NCI-H1417 treated with DMSO at 0.1 percent for 48 hours (cell line): ENCODE measurements around the gene CMSS1.
"Not testable (repeated sequence)": the region's sequence is repeated elsewhere in the genome, so short reads cannot be mapped to it uniquely, and the experiment has no call there.

ENCODE experiments used
- DNase-seq: peaks from one replicate; lab custom pipeline; 2025; lab: John Stamatoyannopoulos, UW

The CMSS1 gene

GRCh38 chr3:100024520-100025303, 207.1 kb downstream of the CMSS1 start:
- DNase-seq = no peak

- DNase-seq = no peak
Measured at GRCh38 chr3:100027321-100027720, 209.7 kb downstream of the CMSS1 start.

DNA sequence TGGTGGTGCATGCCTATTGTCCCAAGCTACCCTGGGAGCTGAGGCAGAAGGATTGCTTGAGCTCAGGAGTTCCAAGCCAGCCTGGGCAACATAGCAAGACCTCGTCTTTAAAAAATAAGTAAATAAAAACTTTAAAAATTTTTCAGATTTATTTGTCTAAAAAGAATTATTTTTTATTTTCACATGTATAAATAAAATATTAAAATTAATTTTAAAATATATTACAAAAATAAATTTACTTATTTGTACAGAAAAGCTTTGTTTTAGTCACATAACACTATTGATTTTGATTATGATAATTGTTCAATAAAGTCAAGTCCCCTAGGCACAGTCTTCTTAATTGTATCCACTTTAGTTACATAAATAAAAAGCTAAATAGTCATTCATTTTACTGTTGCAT, 211.4 kb downstream of the CMSS1 start:
- no peak for DNase-seq

DNA sequence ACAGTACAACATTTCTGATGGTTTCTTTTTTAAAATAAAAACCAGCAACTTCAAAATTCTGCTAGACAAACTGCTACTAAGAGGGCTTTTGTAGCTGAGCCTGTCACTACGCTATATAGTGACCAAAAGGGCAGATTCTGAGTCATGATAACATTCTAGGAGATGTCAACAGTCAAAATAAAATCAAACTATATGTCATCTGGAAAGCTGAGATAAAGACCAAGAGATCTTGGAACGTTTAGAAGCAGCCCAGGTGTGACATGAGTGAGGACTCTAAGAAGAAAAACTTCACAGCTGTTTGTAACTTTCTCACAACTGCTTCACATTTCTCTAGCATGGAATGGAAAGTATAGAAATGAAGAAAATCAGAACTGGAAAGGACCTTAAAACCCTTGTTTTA, 212.0 kb downstream of the CMSS1 start:
- no peak for DNase-seq

DNA sequence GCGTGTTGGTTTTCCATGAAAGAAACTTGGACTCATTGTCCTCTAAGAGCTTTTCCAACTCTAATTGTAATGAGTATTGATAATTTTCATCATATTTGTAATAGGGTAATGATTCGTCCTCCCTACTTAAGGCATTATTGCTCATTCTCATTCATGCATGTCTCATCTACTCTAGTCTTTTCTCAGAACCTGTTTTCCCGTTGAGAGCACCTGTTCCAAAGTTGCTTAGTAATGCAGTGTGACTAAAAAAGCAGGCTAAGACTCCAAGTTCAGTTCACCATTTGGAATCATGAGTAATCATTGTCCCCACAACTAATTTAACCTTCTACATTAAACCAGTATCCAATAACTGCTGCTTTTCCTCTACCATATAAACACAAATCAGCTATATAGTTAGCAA, 212.7 kb downstream of the CMSS1 start:
- no peak for DNase-seq

- DNase-seq = no peak
Measured at GRCh38 chr3:100030914-100031425, 213.3 kb downstream of the CMSS1 start.

DNA sequence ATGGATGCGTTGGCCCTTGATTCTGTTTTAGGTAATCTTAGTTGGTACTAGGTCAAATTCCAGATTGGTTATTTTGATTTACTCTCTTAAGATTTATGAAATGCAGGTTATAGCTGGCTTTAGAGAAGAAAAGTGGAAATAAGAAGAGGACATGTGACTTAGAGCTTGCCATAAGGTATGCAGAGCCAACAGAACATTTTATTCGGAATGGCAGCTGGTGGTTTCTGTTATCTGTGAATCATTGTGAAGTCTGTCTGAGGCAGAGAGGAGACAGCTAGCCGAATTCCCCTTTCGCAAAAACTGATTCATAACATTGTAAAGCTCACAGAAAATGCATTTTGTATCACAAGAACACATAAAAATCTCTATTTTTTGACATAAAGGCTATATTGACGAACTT, 214.6 kb downstream of the CMSS1 start:
- DNase-seq = no peak

DNA sequence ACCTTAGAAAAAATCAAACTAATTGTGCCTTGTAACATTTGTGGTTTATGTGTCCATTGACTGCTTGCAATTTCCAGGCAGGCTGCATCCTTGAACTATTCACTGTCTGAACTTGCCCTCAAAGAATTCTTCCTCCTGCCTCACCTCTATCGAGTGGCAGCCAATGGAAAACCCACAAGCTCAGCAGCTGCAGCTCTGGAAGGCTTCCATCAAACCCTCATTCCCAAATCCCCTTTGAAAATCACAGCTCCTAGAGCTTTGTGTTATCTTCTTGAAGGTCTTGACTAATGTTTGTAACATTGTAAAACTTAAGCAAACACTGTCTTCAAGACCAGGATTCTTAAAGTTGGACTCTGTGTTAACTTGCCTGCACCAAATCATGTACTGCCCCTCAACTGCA, 215.5 kb downstream of the CMSS1 start:
- no peak for DNase-seq

DNA sequence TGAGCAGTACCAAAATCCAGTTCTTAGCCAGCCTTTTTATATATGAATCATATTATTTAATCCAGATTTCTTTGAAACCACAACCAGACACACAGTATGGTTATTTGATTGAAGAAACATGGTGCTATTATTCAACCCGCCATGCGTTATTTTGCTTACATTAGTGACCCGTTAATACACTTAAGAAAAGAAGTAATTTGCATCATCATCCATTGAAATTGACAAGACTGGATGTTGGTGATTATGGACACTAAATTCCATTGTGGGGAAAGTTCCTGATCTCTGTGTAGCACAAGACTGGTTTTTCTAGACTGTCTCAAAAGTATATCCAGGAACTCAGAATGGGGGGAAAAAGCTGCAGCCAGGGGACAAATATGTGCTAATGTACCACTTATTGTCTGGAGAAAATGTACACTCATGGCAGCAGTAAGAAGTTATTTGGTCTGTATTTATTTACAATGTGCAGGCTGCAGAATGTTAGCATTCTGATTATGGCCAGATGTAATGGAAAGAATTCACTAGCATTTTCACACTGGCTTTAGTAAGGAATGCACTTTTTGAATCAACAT, 216.3 kb downstream of the CMSS1 start:
- no peak for DNase-seq

DNA sequence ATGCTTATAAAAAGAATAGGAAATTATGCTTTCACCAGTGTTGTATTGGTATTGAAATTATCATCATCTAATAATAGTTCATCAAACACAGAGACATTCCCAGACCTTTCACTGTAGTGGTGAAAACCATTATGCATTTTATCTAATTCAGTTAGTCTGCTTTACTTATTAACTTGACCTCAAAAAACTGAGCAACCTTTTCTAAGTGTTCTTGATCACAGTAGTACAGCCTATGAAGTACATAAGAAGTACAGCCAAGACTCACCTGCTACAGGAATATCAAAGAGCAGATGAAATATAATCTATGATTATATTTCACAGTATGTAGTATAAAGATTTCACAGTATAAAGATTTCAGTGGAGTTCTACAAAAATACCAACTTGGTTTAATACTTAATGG, 221.4 kb downstream of the CMSS1 start:
- DNase-seq = no peak

- DNase-seq = no peak
Measured at GRCh38 chr3:100040451-100041225, 223.0 kb downstream of the CMSS1 start.

- DNase-seq = no peak
Measured at GRCh38 chr3:100041328-100041749, 223.7 kb downstream of the CMSS1 start.

- DNase-seq = no peak
Measured at GRCh38 chr3:100042166-100042981, 224.7 kb downstream of the CMSS1 start.

- no peak for DNase-seq
Measured at GRCh38 chr3:100043271-100043670, 225.6 kb downstream of the CMSS1 start.

DNA sequence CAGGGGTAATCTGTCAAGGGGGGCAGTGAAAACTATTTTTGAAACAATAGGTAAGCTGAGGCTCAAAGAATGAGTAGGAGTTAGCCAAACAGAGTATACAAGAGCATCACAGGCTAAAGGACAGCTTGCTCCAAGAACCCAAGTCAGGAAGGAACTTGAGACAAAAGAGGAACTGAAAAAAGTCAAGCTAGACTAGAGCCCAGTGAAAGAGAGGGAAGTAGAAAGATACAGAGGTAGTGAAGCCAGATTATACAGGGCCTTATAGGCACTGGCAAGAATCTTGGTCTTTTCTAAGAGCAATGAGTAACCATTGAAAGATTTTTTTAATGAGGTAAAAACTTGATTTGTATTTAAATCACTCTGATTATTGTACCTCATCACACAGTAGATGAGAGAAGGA, 226.7 kb downstream of the CMSS1 start:
- no peak for DNase-seq

- DNase-seq = no peak
Measured at GRCh38 chr3:100045696-100046095, 228.0 kb downstream of the CMSS1 start.

DNA sequence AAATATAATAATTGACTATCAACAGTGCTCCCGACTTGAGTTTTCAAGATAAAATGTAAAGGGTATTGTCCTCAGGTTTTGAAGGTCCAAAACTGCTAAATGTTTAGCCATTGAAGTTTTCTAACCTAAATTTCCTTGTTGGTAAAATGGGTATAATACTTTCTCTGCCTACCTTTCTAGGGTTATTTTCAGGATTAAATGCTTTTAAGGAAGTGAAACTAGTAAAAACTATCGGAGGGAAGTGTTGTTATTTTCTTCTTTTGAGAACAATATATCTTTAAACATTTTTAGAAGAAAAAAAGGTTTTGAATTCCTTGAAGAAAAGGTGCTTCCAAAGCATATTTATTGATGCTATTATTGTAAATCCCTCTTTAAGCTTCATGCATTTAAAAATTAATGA, 229.3 kb downstream of the CMSS1 start:
- DNase-seq = no peak

GRCh38 chr3:100047455-100048141, 229.9 kb downstream of the CMSS1 start:
- DNase-seq = no peak

- no peak for DNase-seq
Measured at GRCh38 chr3:100048248-100048647, 230.6 kb downstream of the CMSS1 start.

GRCh38 chr3:100051513-100051912, 233.9 kb downstream of the CMSS1 start:
- not testable (repeated sequence) for DNase-seq

GRCh38 chr3:100053951-100054620, 236.4 kb downstream of the CMSS1 start:
- no peak for DNase-seq
